Activated CD4-positive, alpha-beta T cell treated with anti-CD3 and anti-CD28 coated beads for 36 hours (primary cell): Measurements from ENCODE around the gene SLC35F1. TPM values are rescaled to one million over a fixed set of nuclear protein-coding genes. Genes with fewer than 3 reads are reported as not detected.

Experiments
- ATAC-seq: fragments of 200-7000 bp; cut with Tn5 transposase; one replicate; pipeline ENCODE4 v1.10.0; 2021; ENCODE audit warnings: mild to moderate bottlenecking, moderate library complexity
- CTCF ChIA-PET: fragments of 350-600 bp; sonication (Branson Sonifier 250); formaldehyde crosslinking; loops from one replicate; lab custom pipeline; 2021; ENCODE audit warnings: antibody characterized with exemption; lab: Charles Lee
- POLR2A ChIA-PET: fragments of 350-600 bp; sonication (Branson Sonifier 250); formaldehyde crosslinking; loops from one replicate; lab custom pipeline; 2021; ENCODE audit warnings: antibody characterized with exemption, inconsistent platforms; lab: Charles Lee
- DNase-seq: peaks from one replicate; pipeline ENCODE4 v3.0.0-alpha.2; 2020
- H3K27ac Mint-ChIP-seq: one replicate; pipeline ENCODE4 v1.8.0; 2021; ENCODE audit warnings: mixed read lengths
- H3K27me3 Mint-ChIP-seq: one replicate; pipeline ENCODE4 v1.8.0; 2021; ENCODE audit warnings: mixed read lengths
- H3K36me3 Mint-ChIP-seq: one replicate; pipeline ENCODE4 v1.8.0; 2021; ENCODE audit warnings: low read depth, mixed read lengths
- H3K4me1 Mint-ChIP-seq: one replicate; pipeline ENCODE4 v1.8.0; 2021; ENCODE audit warnings: mixed read lengths
- H3K4me3 Mint-ChIP-seq: one replicate; pipeline ENCODE4 v1.8.0; 2021; ENCODE audit warnings: mild to moderate bottlenecking, moderate library complexity, mixed read lengths
- H3K9me3 Mint-ChIP-seq: one replicate; pipeline ENCODE4 v1.8.0; 2021; ENCODE audit warnings: low read depth, mixed read lengths
- intact Hi-C, 2 experiments: fragments of 100-400 bp; cut with DNase I in 1 of 2; cut with micrococcal nuclease in 1 of 2; formaldehyde crosslinking; loops; one replicate each; pipeline versions ENCODE4 v1.14.2 to v1.15.1; 2022 to 2024; cut with DNase I, micrococcal nuclease
- total RNA-seq, 2 experiments: library from RNA; stranded (reverse); gene quantifications; one replicate each; pipeline ENCODE4 v1.2.3, GENCODE V29; 2021

SLC35F1 gene
- total RNA-seq, 2 experiments from 2014 or later, result 0.18 to 0.23 TPM

DNA sequence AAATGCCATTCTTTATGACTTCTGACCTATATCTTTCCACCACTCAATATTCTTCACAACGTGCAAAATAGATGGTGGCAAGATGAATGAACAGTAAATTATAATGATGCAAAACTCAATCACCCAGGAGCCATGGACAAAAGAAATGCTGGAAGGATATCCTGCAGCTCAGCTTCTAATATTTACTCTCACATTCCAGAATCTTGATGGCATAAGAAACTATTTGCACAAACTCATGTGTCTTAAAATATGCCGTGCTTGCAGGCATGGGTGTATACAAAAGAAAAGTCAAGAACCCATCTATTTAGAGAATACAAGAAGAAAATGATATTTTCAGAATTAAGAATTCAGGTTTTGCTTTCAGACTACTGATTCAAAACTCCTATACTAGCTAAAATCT, 217.8 kb downstream of the SLC35F1 start:
- Mint-ChIP-seq H3K27me3 (peaks cover 15% of the 10 kb centered on the region), H3K27ac (no peak overlapping the region), H3K4me1 (peaks cover 4% of the 10 kb centered on the region), H3K9me3 (no peaks in the 10 kb centered on the region), H3K36me3 (no peaks in the 10 kb centered on the region), H3K4me3 (no peak overlapping the region)
- ATAC-seq (no peak), DNase-seq (no peak)
- intact Hi-C loops, result no loop called here
- ChIA-PET POLR2A (no interaction called here), CTCF (no interaction called here)

DNA sequence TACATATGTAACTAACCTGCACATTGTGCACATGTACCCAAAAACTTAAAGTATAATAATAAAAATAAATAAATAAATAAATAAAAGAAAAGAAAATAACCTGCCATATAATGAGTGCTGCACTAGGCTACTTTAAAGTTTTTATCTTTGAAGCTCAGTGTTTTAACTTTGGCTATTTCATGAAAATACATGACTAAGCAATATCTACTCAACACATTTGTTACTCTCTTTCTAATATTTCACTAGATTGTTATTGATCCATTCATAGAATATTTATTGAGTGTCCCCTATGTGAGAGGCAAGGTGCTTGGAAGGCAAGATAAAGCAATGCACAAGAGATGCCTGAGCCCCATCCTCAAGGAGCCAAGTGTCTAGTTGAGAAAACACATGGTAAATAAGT, 221.7 kb downstream of the SLC35F1 start:
- H3K4me1 Mint-ChIP-seq, result peaks cover under 1% of the 10 kb centered on the region
- ATAC-seq (no peak), DNase-seq (no peak)
- H3K27ac Mint-ChIP-seq, result no peak overlapping the region
- intact Hi-C loops, result no loop called here
- H3K4me3 Mint-ChIP-seq, result no peak overlapping the region
- no peaks in the 10 kb centered on the region for H3K36me3 Mint-ChIP-seq
- ChIA-PET CTCF (no interaction called here), POLR2A (no interaction called here)
- no peaks in the 10 kb centered on the region for H3K9me3 Mint-ChIP-seq
- peaks cover 13% of the 10 kb centered on the region for H3K27me3 Mint-ChIP-seq

DNA sequence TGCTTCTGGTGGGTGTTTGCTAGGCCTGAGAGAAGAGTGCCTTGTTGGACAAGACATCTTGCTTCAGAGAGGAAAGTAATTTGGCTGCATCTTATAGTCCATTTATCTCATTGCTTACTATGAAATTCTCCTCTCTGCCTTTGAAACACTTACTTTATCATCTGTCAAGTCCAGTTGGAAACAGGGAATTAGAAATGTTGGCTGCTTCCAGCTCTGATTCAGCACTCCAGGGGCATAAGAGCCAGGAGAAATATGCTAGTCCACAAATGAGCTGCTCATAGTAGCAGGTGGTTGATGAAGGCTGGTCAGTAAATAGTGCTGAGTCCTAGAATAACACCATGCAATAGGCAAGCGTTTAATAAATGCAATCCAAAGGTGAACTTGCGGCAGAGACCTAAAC, 227.1 kb downstream of the SLC35F1 start:
- Mint-ChIP-seq H3K4me3 (no peak overlapping the region), H3K9me3 (no peaks in the 10 kb centered on the region), H3K4me1 (no peaks in the 10 kb centered on the region), H3K36me3 (no peaks in the 10 kb centered on the region), H3K27ac (no peak overlapping the region), H3K27me3 (peaks cover 9% of the 10 kb centered on the region)
- CTCF ChIA-PET, result no interaction called here
- POLR2A ChIA-PET, result no interaction called here
- ATAC-seq (no peak), DNase-seq (no peak)
- intact Hi-C loops, result no loop called here

DNA sequence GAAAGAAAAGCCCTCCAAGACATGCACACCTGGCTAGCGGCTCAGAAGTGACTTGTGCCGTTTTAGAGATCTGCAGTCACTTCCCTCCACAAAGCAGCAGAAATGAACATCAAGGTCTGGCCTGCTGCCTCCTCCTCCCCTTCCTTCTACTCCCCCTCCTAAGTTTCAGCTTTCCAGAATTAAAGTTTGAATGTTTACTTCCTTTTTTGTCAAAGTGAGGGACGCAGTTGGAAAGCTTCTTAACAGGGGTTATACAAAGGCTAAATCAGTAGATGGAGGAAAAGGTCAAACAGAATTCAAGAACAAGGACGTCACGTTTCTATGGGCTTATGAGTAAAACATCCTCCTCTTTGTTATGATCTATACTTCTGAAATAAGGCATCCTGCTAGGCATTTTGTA, 227.7 kb downstream of the SLC35F1 start:
- DNase-seq, result no peak
- ChIA-PET CTCF (no interaction called here), POLR2A (no interaction called here)
- Mint-ChIP-seq H3K4me3 (no peak overlapping the region), H3K27ac (no peak overlapping the region), H3K36me3 (no peaks in the 10 kb centered on the region), H3K4me1 (no peaks in the 10 kb centered on the region), H3K27me3 (peaks cover 6% of the 10 kb centered on the region), H3K9me3 (no peaks in the 10 kb centered on the region)
- intact Hi-C loops, result no loop called here
- no peak for ATAC-seq

DNA sequence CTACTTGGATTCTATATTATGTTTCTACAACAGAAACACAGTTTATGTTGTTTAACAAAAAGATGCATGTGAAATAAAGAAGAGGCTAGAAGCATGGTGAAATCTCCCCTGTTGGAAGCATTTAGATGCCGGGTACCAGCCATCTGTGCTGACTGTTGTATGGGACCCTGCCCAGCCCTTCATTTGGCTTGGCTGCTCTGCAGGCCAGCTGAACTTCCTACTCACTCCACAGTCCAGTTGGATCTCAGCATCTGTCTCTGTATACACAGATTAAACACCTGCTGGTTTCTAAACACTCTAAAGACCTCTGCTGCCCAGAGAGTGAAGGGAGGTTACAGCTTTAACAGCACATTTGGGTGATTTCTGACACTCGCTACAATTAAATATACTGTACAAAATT, 228.3 kb downstream of the SLC35F1 start:
- DNase-seq, result no peak
- ChIA-PET POLR2A (no interaction called here), CTCF (no interaction called here)
- no peaks in the 10 kb centered on the region for H3K36me3 Mint-ChIP-seq
- intact Hi-C loops, result no loop called here
- H3K4me3 Mint-ChIP-seq, result no peak overlapping the region
- H3K27me3 Mint-ChIP-seq, result peaks cover 6% of the 10 kb centered on the region
- H3K27ac Mint-ChIP-seq, result no peak overlapping the region
- no peak for ATAC-seq
- no peaks in the 10 kb centered on the region for H3K9me3 Mint-ChIP-seq
- H3K4me1 Mint-ChIP-seq, result no peaks in the 10 kb centered on the region

DNA sequence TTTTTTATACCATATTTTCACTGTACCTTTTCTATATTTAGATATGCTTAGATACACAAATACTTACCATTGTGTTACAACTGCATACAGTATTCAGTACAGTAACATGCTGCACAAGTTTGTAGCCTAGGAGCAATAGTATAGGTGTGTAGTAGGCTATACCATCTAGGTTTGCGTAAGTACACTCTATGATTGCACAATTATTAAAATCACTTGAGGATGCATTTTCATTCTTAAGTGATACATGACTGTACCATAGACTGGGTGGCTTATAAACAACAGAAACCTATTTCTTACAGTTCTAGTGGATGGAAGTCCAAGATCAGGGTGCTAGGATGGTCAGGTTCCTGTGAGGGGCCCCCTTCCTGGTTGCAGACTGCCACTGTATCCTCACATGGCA, 234.1 kb downstream of the SLC35F1 start:
- intact Hi-C loops, result no loop called here
- ATAC-seq (no peak), DNase-seq (no peak)
- H3K4me1 Mint-ChIP-seq, result no peaks in the 10 kb centered on the region
- H3K36me3 Mint-ChIP-seq, result no peaks in the 10 kb centered on the region
- no peaks in the 10 kb centered on the region for H3K9me3 Mint-ChIP-seq
- ChIA-PET POLR2A (no interaction called here), CTCF (interaction anchor here (0.6 to 0.7 kb wide), 2 partner anchors 9 to 13 kb away, joined by 3 read pairs; no protein-coding TSS in a partner anchor)
- H3K4me3 Mint-ChIP-seq, result no peak overlapping the region
- H3K27me3 Mint-ChIP-seq, result peaks cover 2% of the 10 kb centered on the region
- no peak overlapping the region for H3K27ac Mint-ChIP-seq

DNA sequence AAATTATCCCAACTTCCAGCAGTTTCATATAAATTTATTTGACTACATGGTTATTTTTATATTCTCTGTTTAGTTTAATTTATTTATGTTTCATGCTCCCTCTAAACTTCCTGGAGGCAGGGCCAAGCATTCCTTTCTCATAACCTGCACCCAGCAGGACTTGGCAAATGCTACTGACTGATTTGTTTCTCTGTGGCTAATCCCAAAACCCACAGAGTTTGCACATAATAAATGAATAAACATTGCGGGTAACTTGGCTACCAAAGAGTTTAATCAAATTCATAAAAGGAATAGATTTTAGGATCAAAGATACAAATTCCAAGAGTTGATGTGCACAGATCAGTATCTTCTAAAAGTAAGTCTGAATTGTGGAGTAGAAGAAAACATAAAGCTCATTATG, 239.5 kb downstream of the SLC35F1 start:
- ATAC-seq (no peak), DNase-seq (no peak)
- no peaks in the 10 kb centered on the region for H3K9me3 Mint-ChIP-seq
- CTCF ChIA-PET, result no interaction called here
- H3K36me3 Mint-ChIP-seq, result no peaks in the 10 kb centered on the region
- intact Hi-C loops, result no loop called here
- no peak overlapping the region for H3K4me3 Mint-ChIP-seq
- no peaks in the 10 kb centered on the region for H3K4me1 Mint-ChIP-seq
- no peak overlapping the region for H3K27ac Mint-ChIP-seq
- POLR2A ChIA-PET, result no interaction called here
- peaks cover 11% of the 10 kb centered on the region for H3K27me3 Mint-ChIP-seq

DNA sequence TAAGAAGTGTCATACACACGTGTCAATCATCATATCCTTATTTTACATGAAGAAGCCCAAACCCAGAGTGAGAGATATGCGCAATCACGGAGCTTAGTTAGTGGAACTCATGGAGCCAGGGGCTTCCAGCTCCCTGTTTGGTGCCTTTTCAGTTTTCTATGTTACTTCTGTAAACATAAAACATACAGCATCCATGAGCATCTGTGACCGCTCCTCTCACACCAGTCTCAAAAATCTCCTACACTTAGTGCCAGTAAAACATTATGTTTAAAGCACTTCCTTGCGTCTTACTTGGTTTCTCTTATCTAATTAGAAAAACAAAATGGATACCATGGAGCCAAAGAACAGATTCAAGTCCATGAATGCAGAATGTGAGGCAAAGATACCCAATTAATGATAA, 240.4 kb downstream of the SLC35F1 start:
- ChIA-PET POLR2A (no interaction called here), CTCF (no interaction called here)
- no peak overlapping the region for H3K4me3 Mint-ChIP-seq
- no peak for ATAC-seq
- no peak overlapping the region for H3K27ac Mint-ChIP-seq
- H3K4me1 Mint-ChIP-seq, result no peaks in the 10 kb centered on the region
- H3K36me3 Mint-ChIP-seq, result no peaks in the 10 kb centered on the region
- peaks cover 16% of the 10 kb centered on the region for H3K27me3 Mint-ChIP-seq
- H3K9me3 Mint-ChIP-seq, result no peaks in the 10 kb centered on the region
- intact Hi-C loops, result no loop called here
- no peak for DNase-seq

DNA sequence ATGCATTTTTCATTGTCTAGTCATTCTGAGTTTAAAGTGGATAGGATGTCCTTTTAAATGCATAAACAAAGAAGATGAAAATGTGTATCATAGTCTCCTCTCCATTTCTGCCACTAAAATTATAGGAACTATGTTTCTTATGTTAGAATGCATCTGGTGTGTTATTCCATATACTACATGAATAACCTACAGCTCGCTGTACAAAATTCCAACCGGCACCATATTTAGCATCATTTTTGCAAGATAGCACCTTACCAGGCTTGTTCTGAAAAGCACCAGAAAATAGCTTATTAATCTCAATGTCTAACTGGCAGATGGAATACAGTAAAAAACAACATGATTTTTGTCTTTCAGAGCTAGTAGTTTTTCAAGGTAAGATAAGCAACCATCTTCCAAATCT, 241.5 kb downstream of the SLC35F1 start:
- intact Hi-C loops, result no loop called here
- Mint-ChIP-seq H3K36me3 (no peaks in the 10 kb centered on the region), H3K27me3 (peaks cover 16% of the 10 kb centered on the region), H3K4me1 (no peaks in the 10 kb centered on the region), H3K27ac (no peak overlapping the region), H3K4me3 (no peak overlapping the region), H3K9me3 (no peaks in the 10 kb centered on the region)
- ChIA-PET POLR2A (no interaction called here), CTCF (no interaction called here)
- ATAC-seq, result no peak
- DNase-seq, result no peak

DNA sequence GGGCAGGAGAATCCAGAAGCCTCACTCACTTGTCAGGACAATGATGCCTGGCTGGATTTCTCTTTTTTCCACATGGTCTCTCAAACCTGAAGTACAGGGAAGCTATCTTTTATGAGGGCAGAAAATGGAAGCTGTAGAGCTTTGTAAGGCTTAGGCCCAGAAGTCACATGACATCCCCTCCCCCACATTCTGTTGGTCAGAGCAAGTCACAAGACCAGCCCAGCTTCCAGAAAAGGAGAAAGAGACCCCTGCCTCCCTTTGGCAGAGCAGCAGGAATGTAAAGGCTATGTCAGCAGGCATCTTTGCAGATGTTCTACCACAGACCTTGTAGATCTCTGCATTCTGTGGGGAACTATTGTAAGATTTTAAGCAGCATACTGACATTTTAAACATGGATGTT, 245.5 kb downstream of the SLC35F1 start:
- CTCF ChIA-PET, result no interaction called here
- intact Hi-C loops, result no loop called here
- Mint-ChIP-seq H3K27ac (no peak overlapping the region), H3K4me1 (no peaks in the 10 kb centered on the region), H3K9me3 (no peaks in the 10 kb centered on the region), H3K27me3 (peaks cover 13% of the 10 kb centered on the region), H3K36me3 (no peaks in the 10 kb centered on the region), H3K4me3 (no peak overlapping the region)
- POLR2A ChIA-PET, result no interaction called here
- DNase-seq (no peak), ATAC-seq (no peak)

DNA sequence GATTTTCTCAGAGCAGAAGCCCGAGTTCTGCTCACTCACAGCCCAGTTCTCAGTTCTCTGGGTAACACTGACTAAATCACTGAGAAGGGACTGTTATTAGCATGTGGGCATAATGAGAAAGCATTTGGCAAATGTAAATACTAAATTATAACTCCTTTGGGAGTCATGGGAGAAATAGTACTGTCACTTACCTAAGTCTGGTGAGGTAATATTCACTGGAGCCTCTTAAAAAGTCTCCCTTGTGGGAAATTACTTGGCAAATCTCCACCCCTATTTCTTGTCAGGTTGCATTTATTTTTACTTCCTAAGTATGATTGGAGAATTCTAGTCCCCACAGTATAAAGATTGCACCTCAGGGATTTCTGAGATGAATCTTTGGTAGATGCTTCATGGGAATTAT, 254.3 kb downstream of the SLC35F1 start:
- ChIA-PET CTCF (interaction anchor here (0.7 kb wide), 1 partner anchor 93 kb away, joined by 3 read pairs; no protein-coding TSS in a partner anchor), POLR2A (no interaction called here)
- Mint-ChIP-seq H3K27me3 (peaks cover 7% of the 10 kb centered on the region), H3K4me1 (no peaks in the 10 kb centered on the region), H3K27ac (no peak overlapping the region), H3K9me3 (no peaks in the 10 kb centered on the region), H3K36me3 (no peaks in the 10 kb centered on the region), H3K4me3 (no peak overlapping the region)
- no peak for ATAC-seq
- intact Hi-C loops, result no loop called here
- no peak for DNase-seq

DNA sequence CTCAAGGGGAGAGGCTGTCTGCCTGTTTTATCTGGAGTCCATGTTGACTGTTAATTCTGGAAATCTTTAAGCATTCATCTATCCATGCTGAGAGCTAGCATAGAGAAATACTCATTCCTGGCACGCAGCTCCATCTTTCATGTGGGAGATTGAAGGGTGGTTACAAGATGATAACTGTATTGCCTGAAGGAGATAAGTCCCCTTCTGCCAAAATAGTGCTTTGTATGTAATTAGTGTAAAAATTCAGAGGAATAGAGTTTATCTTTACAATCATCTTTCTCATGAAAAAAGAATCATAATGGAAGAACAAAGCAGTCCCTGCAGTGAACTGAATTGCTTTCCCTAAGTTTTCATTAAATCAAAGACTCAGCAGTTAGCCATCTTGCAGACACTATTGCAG, 256.5 kb downstream of the SLC35F1 start:
- Mint-ChIP-seq H3K4me3 (no peak overlapping the region), H3K4me1 (no peaks in the 10 kb centered on the region), H3K9me3 (no peaks in the 10 kb centered on the region), H3K36me3 (no peaks in the 10 kb centered on the region), H3K27ac (no peak overlapping the region), H3K27me3 (peaks cover 11% of the 10 kb centered on the region)
- POLR2A ChIA-PET, result no interaction called here
- CTCF ChIA-PET, result no interaction called here
- intact Hi-C loops, result no loop called here
- ATAC-seq (no peak), DNase-seq (no peak)

DNA sequence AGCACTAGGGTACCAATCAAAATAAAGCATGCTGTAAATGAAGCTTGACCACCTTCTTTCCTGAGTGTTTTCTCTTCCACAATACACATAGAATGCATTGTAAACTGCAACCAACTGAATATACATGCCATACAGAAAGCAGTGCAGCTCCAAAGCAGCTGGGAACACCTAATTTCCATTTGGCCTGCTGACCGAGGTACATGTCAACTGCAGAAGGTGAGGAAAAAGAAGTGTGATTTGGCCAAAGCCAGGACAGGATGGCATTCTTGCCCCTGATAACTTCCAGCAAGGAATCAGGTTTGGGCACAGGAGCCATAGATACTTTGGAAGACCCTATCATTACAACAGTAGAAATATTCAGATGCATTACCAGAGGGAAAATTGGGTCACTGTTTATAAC, 258.4 kb downstream of the SLC35F1 start:
- ChIA-PET POLR2A (no interaction called here), CTCF (interaction anchor here (1.4 kb wide), 1 partner anchor 77 kb away, joined by 3 read pairs; no protein-coding TSS in a partner anchor)
- intact Hi-C loops, result no loop called here
- H3K4me1 Mint-ChIP-seq, result no peaks in the 10 kb centered on the region
- no peak for DNase-seq
- H3K27ac Mint-ChIP-seq, result no peak overlapping the region
- H3K27me3 Mint-ChIP-seq, result peaks cover 9% of the 10 kb centered on the region
- no peak overlapping the region for H3K4me3 Mint-ChIP-seq
- ATAC-seq, result no peak
- H3K9me3 Mint-ChIP-seq, result no peaks in the 10 kb centered on the region
- no peaks in the 10 kb centered on the region for H3K36me3 Mint-ChIP-seq
